ENCODE measurements around the gene GRIN2C. TPM values are rescaled to one million over a fixed set of nuclear protein-coding genes. Genes with fewer than 3 reads are reported as not detected.

GRIN2C gene
- total RNA-seq, 3 donors from 2014 or later (not counting 1 experiment from before 2014, with no cell fraction given) = not detected

- Mint-ChIP-seq H3K9me3 (no peaks in the 10 kb centered on the region), H3K27me3 (ENCODE audit: low read depth in 2 of 2) (no peaks in the 10 kb centered on the region), H3K4me3 (no peak overlapping the region), H3K27ac (no peak overlapping the region), H3K36me3 (no peaks in the 10 kb centered on the region), H3K4me1 (no peaks in the 10 kb centered on the region)
- Histone ChIP-seq H3K4me3 (ENCODE audit: low read length) (no peak overlapping the region), H3K4me1 (ENCODE audit: control insufficient read depth, insufficient read depth, low read length) (no peaks in the 10 kb centered on the region), H3K27me3 (ENCODE audit: control insufficient read depth, insufficient read depth, low read length) (no peaks in the 10 kb centered on the region), H3K27ac (ENCODE audit: low read length) (no peak overlapping the region), H3K9me3 (ENCODE audit: control insufficient read depth, insufficient read depth, low read length) (no peaks in the 10 kb centered on the region), H3K36me3 (ENCODE audit: control insufficient read depth, insufficient read depth, low read length) (peaks cover 27% of the 10 kb centered on the region)
- TF ChIP-seq CTCF (IDR thresholded peaks at IDR 0.05) = no peak
- ATAC-seq (no peak), DNase-seq (no peak)
- 94% methylated on average over 9 of the region's 9 CpGs for WGBS (ENCODE audit: insufficient coverage)
- intact Hi-C loops (cut with micrococcal nuclease) = no loop called here
Measured at GRCh38 chr17:74825952-74826719, 33.5 kb downstream of the GRIN2C start.

GRCh38 chr17:74824961-74825627 is 34.6 kb downstream of the GRIN2C start:
- Histone ChIP-seq H3K36me3 (ENCODE audit: control insufficient read depth, insufficient read depth, low read length) (peaks cover 27% of the 10 kb centered on the region), H3K9me3 (ENCODE audit: control insufficient read depth, insufficient read depth, low read length) (no peaks in the 10 kb centered on the region), H3K27me3 (ENCODE audit: control insufficient read depth, insufficient read depth, low read length) (no peaks in the 10 kb centered on the region), H3K4me3 (ENCODE audit: low read length) (no peak overlapping the region), H3K27ac (ENCODE audit: low read length) (no peak overlapping the region), H3K4me1 (ENCODE audit: control insufficient read depth, insufficient read depth, low read length) (no peaks in the 10 kb centered on the region)
- intact Hi-C loops (cut with micrococcal nuclease) = no loop called here
- DNase-seq (no peak), ATAC-seq (no peak)
- Mint-ChIP-seq H3K9me3 (no peaks in the 10 kb centered on the region), H3K4me3 (no peak overlapping the region), H3K27me3 (ENCODE audit: low read depth in 2 of 2) (no peaks in the 10 kb centered on the region), H3K27ac (no peak overlapping the region), H3K36me3 (no peaks in the 10 kb centered on the region), H3K4me1 (no peaks in the 10 kb centered on the region)
- no peak for TF ChIP-seq CTCF (IDR thresholded peaks at IDR 0.05)
- 95% methylated on average over 11 of the region's 11 CpGs for WGBS (ENCODE audit: insufficient coverage)

- Mint-ChIP-seq H3K27ac (no peak overlapping the region), H3K27me3 (ENCODE audit: low read depth in 2 of 2) (no peaks in the 10 kb centered on the region), H3K9me3 (no peaks in the 10 kb centered on the region), H3K4me3 (no peak overlapping the region), H3K4me1 (no peaks in the 10 kb centered on the region), H3K36me3 (no peaks in the 10 kb centered on the region)
- Histone ChIP-seq H3K9me3 (ENCODE audit: control insufficient read depth, insufficient read depth, low read length) (no peaks in the 10 kb centered on the region), H3K27me3 (ENCODE audit: control insufficient read depth, insufficient read depth, low read length) (no peaks in the 10 kb centered on the region), H3K4me3 (ENCODE audit: low read length) (no peak overlapping the region), H3K36me3 (ENCODE audit: control insufficient read depth, insufficient read depth, low read length) (peaks cover 37% of the 10 kb centered on the region), H3K27ac (ENCODE audit: low read length) (no peak overlapping the region), H3K4me1 (ENCODE audit: control insufficient read depth, insufficient read depth, low read length) (no peaks in the 10 kb centered on the region)
- WGBS (ENCODE audit: insufficient coverage) = 82% methylated on average over 9 of the region's 12 CpGs
- ATAC-seq = no peak
- no peak for DNase-seq
- TF ChIP-seq CTCF (IDR thresholded peaks at IDR 0.05) = no peak
- intact Hi-C loops (cut with micrococcal nuclease) = no loop called here
Measured at GRCh38 chr17:74822939-74823367, 36.7 kb downstream of the GRIN2C start.

All from natural killer cell (primary cell).